Epithelial cell of prostate (primary cell): Measurements from ENCODE around the gene IFNAR2.

Source experiments
- DNase-seq: peaks from one replicate; pipeline ENCODE4 v3.0.0-alpha.2; 2011; ENCODE audit warnings: low read depth, low spot score
- H3K27ac ChIP-seq: fragments of 450-650 bp; 2 replicates; pipeline ENCODE4 v1.5.1; 2017; ENCODE audit warnings: mild to moderate bottlenecking

The IFNAR2 gene

GRCh38 chr21:33229784-33230544 lies at the start of gene IFNAR2:
Gene IFNAR2, plus strand, starts transcription at chr21:33229938. Its CDS starts 11,985 bp downstream, at chr21:33241923.
- no peak for DNase-seq
- H3K27ac ChIP-seq = peak within 1 kb of the TSS; percentile 43

GRCh38 chr21:33185852-33186251 lies 43.9 kb upstream of the IFNAR2 start:
- DNase-seq = no peak
- H3K27ac ChIP-seq = no peak overlapping the region

GRCh38 chr21:33187276-33187675 lies 42.5 kb upstream of the IFNAR2 start:
- no peak overlapping the region for H3K27ac ChIP-seq
- no peak for DNase-seq

GRCh38 chr21:33189237-33189636 lies 40.5 kb upstream of the IFNAR2 start:
- DNase-seq = no peak
- H3K27ac ChIP-seq = no peak overlapping the region

GRCh38 chr21:33189824-33190223 lies 39.9 kb upstream of the IFNAR2 start:
- DNase-seq = no peak

GRCh38 chr21:33196941-33197374 lies 32.8 kb upstream of the IFNAR2 start:
- H3K27ac ChIP-seq = no peak overlapping the region
- no peak for DNase-seq

More at GRCh38 chr21:33189824-33190223, 39.9 kb upstream of the IFNAR2 start:
- no peak overlapping the region for H3K27ac ChIP-seq

GRCh38 chr21:33197496-33197895 lies 32.2 kb upstream of the IFNAR2 start:
- DNase-seq = no peak
- no peak overlapping the region for H3K27ac ChIP-seq

- no peak overlapping the region for H3K27ac ChIP-seq
Observed at GRCh38 chr21:33198346-33199099, 31.2 kb upstream of the IFNAR2 start.

GRCh38 chr21:33199100-33199464 lies 30.7 kb upstream of the IFNAR2 start:
- DNase-seq = no peak
- no peak overlapping the region for H3K27ac ChIP-seq

More at GRCh38 chr21:33198346-33199099, 31.2 kb upstream of the IFNAR2 start:
- DNase-seq = no peak

- no peak overlapping the region for H3K27ac ChIP-seq
- DNase-seq = peak; percentile 33
Observed at GRCh38 chr21:33199516-33200217, 30.1 kb upstream of the IFNAR2 start.

GRCh38 chr21:33201956-33202355 lies 27.8 kb upstream of the IFNAR2 start:
- no peak for DNase-seq
- H3K27ac ChIP-seq = no peak overlapping the region

GRCh38 chr21:33202464-33203363 lies 27.0 kb upstream of the IFNAR2 start:
- peak overlapping the region; percentile 73 for H3K27ac ChIP-seq

GRCh38 chr21:33203371-33203724 lies 26.4 kb upstream of the IFNAR2 start:
- no peak for DNase-seq
- H3K27ac ChIP-seq = peak overlapping the region; percentile 73

More at GRCh38 chr21:33202464-33203363, 27.0 kb upstream of the IFNAR2 start:
- no peak for DNase-seq

GRCh38 chr21:33205476-33205875 lies 24.3 kb upstream of the IFNAR2 start:
- no peak overlapping the region for H3K27ac ChIP-seq
- DNase-seq = no peak

- no peak for DNase-seq
Observed at GRCh38 chr21:33206771-33207281, 22.9 kb upstream of the IFNAR2 start.

GRCh38 chr21:33207449-33208149 lies 22.1 kb upstream of the IFNAR2 start:
- DNase-seq = no peak

More at GRCh38 chr21:33206771-33207281, 22.9 kb upstream of the IFNAR2 start:
- no peak overlapping the region for H3K27ac ChIP-seq

GRCh38 chr21:33208534-33208933 lies 21.2 kb upstream of the IFNAR2 start:
- DNase-seq = no peak
- H3K27ac ChIP-seq = no peak overlapping the region

More at GRCh38 chr21:33207449-33208149, 22.1 kb upstream of the IFNAR2 start:
- no peak overlapping the region for H3K27ac ChIP-seq

GRCh38 chr21:33211305-33211704 lies 18.4 kb upstream of the IFNAR2 start:
- DNase-seq = no peak
- H3K27ac ChIP-seq = no peak overlapping the region

- H3K27ac ChIP-seq = peak overlapping the region; percentile 45
- no peak for DNase-seq
Observed at GRCh38 chr21:33211732-33212131, 18.0 kb upstream of the IFNAR2 start.
